HEK293 (cell line): ENCODE measurements around the gene PPP3CA.

Source experiments
- CTCF ChIA-PET: fragments of 350-600 bp; formaldehyde crosslinking; extraction: SDS; loops from one replicate; lab custom pipeline; 2021; ENCODE audit warnings: antibody characterized with exemption; lab: Yijun Ruan, JAX
- POLR2A ChIA-PET: fragments of 300-600 bp; formaldehyde crosslinking; extraction: SDS; loops from one replicate; lab custom pipeline; 2020; ENCODE audit warnings: antibody characterized with exemption, inconsistent platforms; lab: Yijun Ruan, JAX
- H3K27ac ChIP-seq: fragments of 200-500 bp; sonication (Bioruptor generic); 2 replicates; pipeline ENCODE4 v1.5.1; 2014; ENCODE audit warnings: low read depth, low read length, control low read depth, inconsistent platforms; ENCODE audit errors: extremely low read depth
- H3K36me3 ChIP-seq, 2 experiments: fragments of 200-500 bp in 1 of 2; sonication (Bioruptor generic) in 1 of 2; 1 replicate in 1 of 2; 2 replicates in 1 of 2; pipeline ENCODE4 v1.5.1; 2014 to 2017; ENCODE audit warnings: inconsistent platforms in 2 of 2, low read length in 2 of 2; ENCODE audit not compliant: control insufficient read depth in 2 of 2, insufficient read depth in 1 of 2
- H3K4me1 ChIP-seq: fragments of 200-500 bp; sonication (Bioruptor generic); 2 replicates; pipeline ENCODE4 v1.5.1; 2014; ENCODE audit warnings: mild to moderate bottlenecking, low read length, inconsistent platforms; ENCODE audit not compliant: control insufficient read depth, insufficient read depth
- H3K4me3 ChIP-seq: 2 replicates; pipeline ENCODE4 v1.5.1; 2011; ENCODE audit warnings: low read depth, mild to moderate bottlenecking, control low read depth, low read length, moderate library complexity
- H3K9me3 ChIP-seq: fragments of 200-500 bp; sonication (Bioruptor generic); 2 replicates; pipeline ENCODE4 v1.5.1; 2014; ENCODE audit warnings: low read depth, low read length, inconsistent platforms; ENCODE audit not compliant: control insufficient read depth, insufficient read depth
- ATF2 ChIP-seq: fragments of 450-650 bp; formaldehyde crosslinking; IDR thresholded peaks from 2 replicates; pipeline ENCODE4 v1.5.1; 2016; ENCODE audit warnings: missing biosample characterization, missing genetic modification characterization, low read depth
- HOXA7 ChIP-seq: sonication (generic); formaldehyde crosslinking; IDR thresholded peaks from 2 replicates; pipeline ENCODE4 v1.8.1; 2022; ENCODE audit warnings: missing genetic modification reagents, borderline replicate concordance
- IKZF3 ChIP-seq: fragments of 450-650 bp; IDR thresholded peaks from 2 replicates; pipeline ENCODE4 v1.5.0; 2018; ENCODE audit warnings: missing biosample characterization, mild to moderate bottlenecking, missing genetic modification characterization, moderate library complexity
- OSR2 ChIP-seq: fragments of 450-650 bp; formaldehyde crosslinking; IDR thresholded peaks from 2 replicates; pipeline ENCODE4 v1.5.1; 2016; ENCODE audit warnings: missing biosample characterization, missing genetic modification characterization
- OVOL3 ChIP-seq: fragments of 450-650 bp; formaldehyde crosslinking; IDR thresholded peaks from 2 replicates; pipeline ENCODE4 v1.5.1; 2016; ENCODE audit warnings: missing biosample characterization, missing genetic modification characterization
- PRDM2 ChIP-seq: fragments of 450-650 bp; formaldehyde crosslinking; IDR thresholded peaks from 2 replicates; pipeline ENCODE4 v1.5.1; 2016; ENCODE audit warnings: missing biosample characterization, missing genetic modification characterization, borderline replicate concordance
- SP2 ChIP-seq: fragments of 450-650 bp; formaldehyde crosslinking; IDR thresholded peaks from 2 replicates; pipeline ENCODE4 v1.5.1; 2016; ENCODE audit warnings: missing biosample characterization, missing genetic modification characterization
- ZNF324 ChIP-seq: fragments of 450-650 bp; formaldehyde crosslinking; IDR thresholded peaks from 2 replicates; pipeline ENCODE4 v1.5.1; 2016; ENCODE audit warnings: missing biosample characterization, missing genetic modification characterization
- ZNF600 ChIP-seq: fragments of 450-650 bp; formaldehyde crosslinking; IDR thresholded peaks from 2 replicates; pipeline ENCODE4 v1.5.1; 2016; ENCODE audit warnings: missing biosample characterization, missing genetic modification characterization
- ZNF692 ChIP-seq: fragments of 450-650 bp; formaldehyde crosslinking; IDR thresholded peaks from 2 replicates; pipeline ENCODE4 v1.5.1; 2016; ENCODE audit warnings: missing biosample characterization, missing genetic modification characterization
- TF ChIP-seq, protein P1 (sequence below): fragments of 450-650 bp; formaldehyde crosslinking; IDR thresholded peaks from 2 replicates; pipeline ENCODE4 v1.5.1; 2016; ENCODE audit warnings: missing biosample characterization, missing genetic modification characterization
- TF ChIP-seq, protein P2 (sequence below): fragments of 450-650 bp; formaldehyde crosslinking; IDR thresholded peaks from 2 replicates; pipeline ENCODE4 v1.5.1; 2016; ENCODE audit warnings: missing biosample characterization, missing genetic modification characterization
- TF ChIP-seq, protein P3 (sequence below): fragments of 450-650 bp; formaldehyde crosslinking; IDR thresholded peaks from 2 replicates; pipeline ENCODE4 v1.5.1; 2017; ENCODE audit warnings: missing biosample characterization, missing genetic modification characterization

Gene PPP3CA

GRCh38 chr4:101032541-101032940, 314.8 kb downstream of the PPP3CA start (continued):
- no peak for TF ChIP-seq ZNF692 (tag by site-specific recombination)

GRCh38 chr4:101031971-101032370, 315.4 kb downstream of the PPP3CA start:
- CTCF ChIA-PET, result no interaction called here
- Histone ChIP-seq H3K4me3 (no peak overlapping the region), H3K36me3 (peaks cover 0 to 4% of the 10 kb centered on the region in 2 experiments; a peak in 1 of 3 replicates)
- POLR2A ChIA-PET, result no interaction called here
- TF ChIP-seq OVOL3 (tag by site-specific recombination), result no peak
- TF ChIP-seq, protein P1, sequence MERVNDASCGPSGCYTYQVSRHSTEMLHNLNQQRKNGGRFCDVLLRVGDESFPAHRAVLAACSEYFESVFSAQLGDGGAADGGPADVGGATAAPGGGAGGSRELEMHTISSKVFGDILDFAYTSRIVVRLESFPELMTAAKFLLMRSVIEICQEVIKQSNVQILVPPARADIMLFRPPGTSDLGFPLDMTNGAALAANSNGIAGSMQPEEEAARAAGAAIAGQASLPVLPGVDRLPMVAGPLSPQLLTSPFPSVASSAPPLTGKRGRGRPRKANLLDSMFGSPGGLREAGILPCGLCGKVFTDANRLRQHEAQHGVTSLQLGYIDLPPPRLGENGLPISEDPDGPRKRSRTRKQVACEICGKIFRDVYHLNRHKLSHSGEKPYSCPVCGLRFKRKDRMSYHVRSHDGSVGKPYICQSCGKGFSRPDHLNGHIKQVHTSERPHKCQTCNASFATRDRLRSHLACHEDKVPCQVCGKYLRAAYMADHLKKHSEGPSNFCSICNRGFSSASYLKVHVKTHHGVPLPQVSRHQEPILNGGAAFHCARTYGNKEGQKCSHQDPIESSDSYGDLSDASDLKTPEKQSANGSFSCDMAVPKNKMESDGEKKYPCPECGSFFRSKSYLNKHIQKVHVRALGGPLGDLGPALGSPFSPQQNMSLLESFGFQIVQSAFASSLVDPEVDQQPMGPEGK, result no peak
- TF ChIP-seq IKZF3, result no peak
- no peak for TF ChIP-seq ZNF324
- no peak for TF ChIP-seq PRDM2 (tag by site-specific recombination)
- TF ChIP-seq, protein P2, sequence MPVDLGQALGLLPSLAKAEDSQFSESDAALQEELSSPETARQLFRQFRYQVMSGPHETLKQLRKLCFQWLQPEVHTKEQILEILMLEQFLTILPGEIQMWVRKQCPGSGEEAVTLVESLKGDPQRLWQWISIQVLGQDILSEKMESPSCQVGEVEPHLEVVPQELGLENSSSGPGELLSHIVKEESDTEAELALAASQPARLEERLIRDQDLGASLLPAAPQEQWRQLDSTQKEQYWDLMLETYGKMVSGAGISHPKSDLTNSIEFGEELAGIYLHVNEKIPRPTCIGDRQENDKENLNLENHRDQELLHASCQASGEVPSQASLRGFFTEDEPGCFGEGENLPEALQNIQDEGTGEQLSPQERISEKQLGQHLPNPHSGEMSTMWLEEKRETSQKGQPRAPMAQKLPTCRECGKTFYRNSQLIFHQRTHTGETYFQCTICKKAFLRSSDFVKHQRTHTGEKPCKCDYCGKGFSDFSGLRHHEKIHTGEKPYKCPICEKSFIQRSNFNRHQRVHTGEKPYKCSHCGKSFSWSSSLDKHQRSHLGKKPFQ (tag by site-specific recombination), result no peak
- no peak for TF ChIP-seq OSR2 (tag by site-specific recombination)
- no peak for TF ChIP-seq HOXA7
- TF ChIP-seq ATF2, result no peak
- TF ChIP-seq SP2 (tag by site-specific recombination), result no peak
- TF ChIP-seq, protein P3, sequence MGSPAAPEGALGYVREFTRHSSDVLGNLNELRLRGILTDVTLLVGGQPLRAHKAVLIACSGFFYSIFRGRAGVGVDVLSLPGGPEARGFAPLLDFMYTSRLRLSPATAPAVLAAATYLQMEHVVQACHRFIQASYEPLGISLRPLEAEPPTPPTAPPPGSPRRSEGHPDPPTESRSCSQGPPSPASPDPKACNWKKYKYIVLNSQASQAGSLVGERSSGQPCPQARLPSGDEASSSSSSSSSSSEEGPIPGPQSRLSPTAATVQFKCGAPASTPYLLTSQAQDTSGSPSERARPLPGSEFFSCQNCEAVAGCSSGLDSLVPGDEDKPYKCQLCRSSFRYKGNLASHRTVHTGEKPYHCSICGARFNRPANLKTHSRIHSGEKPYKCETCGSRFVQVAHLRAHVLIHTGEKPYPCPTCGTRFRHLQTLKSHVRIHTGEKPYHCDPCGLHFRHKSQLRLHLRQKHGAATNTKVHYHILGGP (tag by site-specific recombination), result no peak
- TF ChIP-seq ZNF600 (tag by site-specific recombination), result no peak
- TF ChIP-seq, all 188 proteins: peak for 0
- no peaks in the 10 kb centered on the region for H3K9me3 ChIP-seq
- no peak overlapping the region for H3K27ac ChIP-seq
- no peaks in the 10 kb centered on the region for H3K4me1 ChIP-seq
